ENCODE results near the gene PAK5.

GRCh38 chr20:9789131-9789530 lies 49.7 kb downstream of the PAK5 start:
- no peak for TF ChIP-seq POLR2A (IDR thresholded peaks at IDR 0.05)
- TF ChIP-seq, protein P1, sequence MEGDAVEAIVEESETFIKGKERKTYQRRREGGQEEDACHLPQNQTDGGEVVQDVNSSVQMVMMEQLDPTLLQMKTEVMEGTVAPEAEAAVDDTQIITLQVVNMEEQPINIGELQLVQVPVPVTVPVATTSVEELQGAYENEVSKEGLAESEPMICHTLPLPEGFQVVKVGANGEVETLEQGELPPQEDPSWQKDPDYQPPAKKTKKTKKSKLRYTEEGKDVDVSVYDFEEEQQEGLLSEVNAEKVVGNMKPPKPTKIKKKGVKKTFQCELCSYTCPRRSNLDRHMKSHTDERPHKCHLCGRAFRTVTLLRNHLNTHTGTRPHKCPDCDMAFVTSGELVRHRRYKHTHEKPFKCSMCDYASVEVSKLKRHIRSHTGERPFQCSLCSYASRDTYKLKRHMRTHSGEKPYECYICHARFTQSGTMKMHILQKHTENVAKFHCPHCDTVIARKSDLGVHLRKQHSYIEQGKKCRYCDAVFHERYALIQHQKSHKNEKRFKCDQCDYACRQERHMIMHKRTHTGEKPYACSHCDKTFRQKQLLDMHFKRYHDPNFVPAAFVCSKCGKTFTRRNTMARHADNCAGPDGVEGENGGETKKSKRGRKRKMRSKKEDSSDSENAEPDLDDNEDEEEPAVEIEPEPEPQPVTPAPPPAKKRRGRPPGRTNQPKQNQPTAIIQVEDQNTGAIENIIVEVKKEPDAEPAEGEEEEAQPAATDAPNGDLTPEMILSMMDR (IDR thresholded peaks at IDR 0.05) = no peak
